Colon (tissue), 2 donors: Measurements from ENCODE around the gene SPPL2A.
"Not testable (repeated sequence)": the region's sequence is repeated elsewhere in the genome, so short reads cannot be mapped to it uniquely, and the experiment has no call there.

ENCODE experiments used
- FAIRE-seq: peaks from 2 replicates; lab custom pipeline; 2012; peaks lifted over from hg19 to GRCh38; lab: Jason Lieb, UNC
- donor health status: control.
- donor health status: control.

SPPL2A gene, protein sequence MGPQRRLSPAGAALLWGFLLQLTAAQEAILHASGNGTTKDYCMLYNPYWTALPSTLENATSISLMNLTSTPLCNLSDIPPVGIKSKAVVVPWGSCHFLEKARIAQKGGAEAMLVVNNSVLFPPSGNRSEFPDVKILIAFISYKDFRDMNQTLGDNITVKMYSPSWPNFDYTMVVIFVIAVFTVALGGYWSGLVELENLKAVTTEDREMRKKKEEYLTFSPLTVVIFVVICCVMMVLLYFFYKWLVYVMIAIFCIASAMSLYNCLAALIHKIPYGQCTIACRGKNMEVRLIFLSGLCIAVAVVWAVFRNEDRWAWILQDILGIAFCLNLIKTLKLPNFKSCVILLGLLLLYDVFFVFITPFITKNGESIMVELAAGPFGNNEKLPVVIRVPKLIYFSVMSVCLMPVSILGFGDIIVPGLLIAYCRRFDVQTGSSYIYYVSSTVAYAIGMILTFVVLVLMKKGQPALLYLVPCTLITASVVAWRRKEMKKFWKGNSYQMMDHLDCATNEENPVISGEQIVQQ

DNA sequence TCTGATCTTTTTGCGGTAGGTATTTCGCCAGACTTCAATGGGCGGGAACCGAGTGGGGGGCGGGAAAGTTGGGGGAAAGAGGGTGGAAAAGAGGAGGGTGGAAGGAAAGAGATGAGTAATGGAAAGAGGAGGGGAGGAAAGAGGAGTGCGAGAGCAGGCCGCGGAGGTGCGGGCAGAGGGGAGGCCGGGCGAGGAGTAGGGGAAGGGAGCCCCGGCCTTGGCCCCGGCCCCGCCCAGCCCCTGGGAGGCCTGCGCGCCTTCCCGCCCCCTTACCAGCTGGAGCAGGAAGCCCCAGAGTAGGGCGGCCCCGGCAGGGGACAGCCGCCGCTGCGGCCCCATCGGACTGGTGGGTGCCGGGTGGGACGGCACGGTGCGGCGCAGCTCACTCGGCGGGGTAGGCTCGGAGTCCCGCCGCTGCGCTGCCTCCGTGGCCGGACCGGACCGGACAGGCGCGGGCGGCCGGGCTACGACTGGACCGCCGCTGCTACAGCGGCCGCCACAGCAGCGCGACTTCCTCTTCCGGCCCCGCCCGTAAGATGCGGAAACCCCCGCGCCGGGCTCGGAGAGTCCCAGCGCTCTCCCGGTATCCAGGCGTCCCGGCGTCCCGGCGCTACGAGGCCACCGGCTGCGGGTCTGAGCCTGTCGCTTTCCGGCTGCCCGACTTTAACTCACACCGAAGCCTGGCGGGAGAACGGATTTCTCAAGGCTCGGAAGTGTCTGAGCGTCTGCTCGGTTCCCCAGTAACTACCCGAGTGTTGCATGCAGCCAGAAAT lies at the start of gene SPPL2A:
Gene SPPL2A, minus strand, starts transcription at position 512 of the 773 bp plus-strand sequence. Its CDS starts 173 bp downstream, at position 339.
- no peak for FAIRE-seq

DNA sequence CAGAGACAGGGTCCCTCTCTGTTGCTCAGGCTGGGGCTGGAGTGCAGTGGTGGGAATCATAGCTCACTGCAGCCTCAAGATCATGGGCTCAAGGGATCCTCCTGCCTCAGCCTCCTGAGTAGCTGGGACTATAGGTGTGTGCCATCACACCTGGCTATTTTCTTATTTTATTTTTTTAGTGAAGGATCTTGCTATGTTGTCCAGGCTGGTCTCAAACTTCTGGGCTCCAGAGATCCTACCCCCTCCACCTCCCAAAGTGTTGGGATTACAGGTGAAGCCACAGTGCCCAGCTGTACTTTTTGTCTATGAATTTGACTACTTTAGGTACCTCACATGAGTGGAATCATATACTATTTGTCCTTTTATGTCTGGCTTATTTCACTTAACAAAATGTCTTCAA lies 49.1 kb upstream of the SPPL2A start:
- FAIRE-seq = no peak

DNA sequence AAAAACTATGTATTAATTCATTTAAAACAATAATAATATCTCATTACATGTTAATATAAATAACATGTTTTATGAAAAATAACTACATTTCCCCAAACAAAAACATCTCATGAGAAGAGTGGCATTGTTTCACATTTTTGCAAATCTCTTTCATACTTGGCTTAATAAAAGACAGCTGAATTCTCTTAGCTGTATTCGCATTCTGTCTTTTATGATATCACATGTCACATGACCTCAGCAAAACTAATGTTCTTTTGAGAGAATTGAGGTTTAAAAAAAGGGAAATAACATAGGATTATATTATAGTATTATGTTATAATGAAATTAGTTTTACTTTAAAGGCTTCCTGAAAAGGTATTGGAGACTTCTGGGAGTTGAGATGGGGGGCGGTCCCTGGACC lies 48.4 kb upstream of the SPPL2A start:
- FAIRE-seq = no peak

DNA sequence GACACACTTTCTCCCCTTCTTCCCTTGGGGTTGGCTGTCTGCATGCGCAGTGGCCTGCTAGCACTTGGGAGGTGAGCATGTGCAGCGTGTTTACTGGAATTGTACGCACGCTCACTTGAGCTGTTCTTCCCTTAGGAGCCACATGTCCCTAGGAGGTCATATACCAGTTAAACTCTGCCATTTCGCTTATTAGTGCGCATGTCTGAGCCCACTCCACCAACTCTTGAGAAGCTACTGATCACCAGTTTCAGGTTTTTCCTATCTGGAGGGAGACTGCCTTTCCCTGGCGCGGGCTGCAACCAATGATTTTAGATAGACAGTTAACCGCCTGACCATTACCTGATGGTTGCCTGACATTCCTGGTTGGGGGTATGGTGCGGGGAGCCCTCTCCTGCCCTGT lies 47.6 kb upstream of the SPPL2A start:
- no peak for FAIRE-seq

DNA sequence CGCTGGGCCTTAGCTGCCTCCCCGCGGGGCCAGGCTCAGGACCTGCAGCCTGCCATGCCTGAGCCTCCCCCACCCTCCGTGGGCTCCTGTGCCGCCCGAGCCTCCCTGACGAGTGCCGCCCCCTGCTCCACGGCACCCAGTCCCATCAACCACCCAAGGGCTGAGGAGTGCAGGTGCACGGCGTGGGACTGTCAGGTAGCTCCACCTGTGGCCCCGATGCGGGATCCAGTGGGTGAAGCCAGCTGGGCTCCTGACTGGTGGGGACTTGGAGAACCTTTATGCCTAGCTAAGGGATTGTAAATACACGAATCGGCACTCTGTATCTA lies 46.6 kb upstream of the SPPL2A start:
- FAIRE-seq = not testable (repeated sequence)

DNA sequence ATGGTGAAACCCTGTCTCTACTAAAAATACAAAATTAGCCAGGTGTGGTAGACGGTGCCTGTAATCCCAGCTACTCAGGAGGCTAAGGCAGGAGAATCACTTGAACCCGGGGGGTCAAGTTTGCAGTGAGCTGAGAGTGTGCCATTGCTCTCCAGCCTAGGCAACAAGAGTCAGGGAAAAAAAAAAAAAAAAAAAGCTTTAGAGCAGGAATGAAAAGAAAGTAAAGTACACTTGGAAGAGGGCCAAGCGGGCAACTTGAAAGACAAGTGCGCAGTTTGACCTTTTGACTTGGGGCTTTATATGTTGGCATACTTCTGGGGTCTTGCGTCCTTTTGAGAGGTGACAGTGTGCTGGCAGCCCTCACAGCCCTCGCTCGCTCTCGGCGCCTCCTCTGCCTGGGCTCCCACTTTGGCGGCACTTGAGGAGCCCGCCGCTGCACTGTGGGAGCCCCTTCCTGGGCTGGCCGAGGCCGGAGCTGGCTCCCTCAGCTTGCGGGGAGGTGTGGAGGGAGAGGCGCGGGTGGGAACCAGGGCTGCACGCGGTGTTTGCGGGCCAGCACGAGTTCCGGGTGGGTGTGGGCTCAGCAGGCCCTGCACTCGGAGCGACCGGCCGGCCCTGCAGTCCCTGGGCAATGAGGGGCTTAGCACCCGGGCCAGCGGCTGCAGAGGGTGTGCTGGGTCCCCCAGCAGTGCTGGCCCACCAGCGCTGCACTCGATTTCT lies 46.1 kb upstream of the SPPL2A start:
- not testable (repeated sequence) for FAIRE-seq

DNA sequence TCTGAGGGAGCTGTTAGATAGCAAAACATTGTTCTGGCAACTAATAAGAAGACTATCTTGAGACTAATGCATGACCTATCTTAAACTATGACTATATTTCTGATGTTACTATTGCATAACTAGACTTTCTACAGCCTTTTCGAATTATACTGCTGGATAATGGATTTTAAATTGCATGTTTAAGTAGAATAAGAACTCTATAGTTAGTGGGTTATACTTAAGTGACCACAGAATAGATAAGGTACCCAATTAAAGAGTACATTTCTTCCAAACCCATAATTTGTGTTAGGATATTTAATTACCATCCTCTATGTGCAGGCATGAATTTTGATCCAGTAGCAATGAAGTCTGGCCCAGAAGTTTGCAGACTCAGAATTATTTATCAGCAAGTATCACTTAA lies 44.6 kb upstream of the SPPL2A start:
- no peak for FAIRE-seq

DNA sequence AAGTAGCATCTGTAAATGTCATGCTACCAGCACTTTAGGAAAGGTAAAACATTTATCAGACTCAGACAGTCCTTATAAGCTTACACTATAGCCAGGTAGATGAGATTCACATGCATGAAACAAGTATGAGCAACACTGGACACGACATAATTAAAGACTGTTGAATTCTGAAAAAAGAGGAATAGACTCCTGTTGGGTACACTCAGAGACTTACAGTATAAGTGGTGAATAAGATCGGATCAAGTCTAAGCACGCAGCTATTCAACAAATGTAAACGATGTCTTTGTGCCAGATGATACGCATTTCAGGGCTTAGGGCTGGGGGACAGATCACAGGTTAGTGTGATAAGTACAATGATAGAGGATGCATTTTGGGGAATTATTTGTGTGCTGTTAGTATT lies 43.2 kb upstream of the SPPL2A start:
- no peak for FAIRE-seq

DNA sequence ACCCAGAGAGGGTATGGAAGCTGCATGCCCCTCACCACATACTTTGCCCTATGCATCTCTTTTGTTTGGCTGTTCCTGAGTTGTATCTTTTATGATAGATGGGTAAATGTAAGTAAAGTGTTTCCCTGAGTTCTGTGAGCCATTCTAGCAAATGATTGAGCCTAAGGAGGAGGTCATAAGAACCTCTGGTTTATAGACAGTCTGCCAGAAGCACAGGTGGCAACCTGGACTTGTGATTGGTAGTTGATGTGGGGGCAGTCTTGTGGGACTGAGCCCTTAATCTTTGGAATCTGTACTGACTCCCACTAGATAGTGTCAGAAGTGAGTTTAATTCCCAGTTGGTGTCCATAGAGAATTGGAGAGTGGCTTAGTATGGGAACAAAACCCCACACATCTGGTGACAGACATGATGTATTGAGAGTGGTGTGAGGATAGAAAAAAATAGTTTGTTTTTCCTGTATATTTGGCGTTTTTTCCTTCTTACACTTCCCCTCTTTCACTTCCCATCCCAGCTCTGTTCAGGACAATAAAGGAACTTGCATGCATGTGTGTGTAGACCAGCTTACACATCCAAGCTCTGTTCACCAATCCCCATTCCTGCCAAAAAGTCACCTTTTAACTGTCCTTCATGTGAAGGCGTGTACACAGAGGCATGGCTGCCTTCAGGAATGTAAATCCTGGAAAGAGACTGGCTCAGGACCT lies 38.1 kb upstream of the SPPL2A start:
- FAIRE-seq = no peak

DNA sequence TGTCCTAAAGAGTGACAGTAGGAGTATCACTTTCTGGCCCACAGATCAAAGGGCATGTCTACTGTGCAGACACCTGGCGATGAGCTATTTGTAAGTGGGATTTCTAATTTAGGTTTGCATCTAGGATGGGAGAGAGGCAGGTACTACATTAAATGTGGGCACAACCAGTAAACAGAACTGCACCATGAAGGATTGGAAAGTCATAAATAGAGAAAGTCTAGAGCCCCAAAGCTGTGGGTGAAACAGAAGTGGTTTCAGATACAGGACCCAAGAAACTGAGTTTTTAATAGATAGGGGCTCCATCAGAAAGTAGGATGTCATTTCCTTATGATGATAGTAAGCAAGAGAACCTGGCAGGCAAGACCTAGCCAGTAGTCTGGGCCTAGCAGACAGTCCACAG lies 35.2 kb upstream of the SPPL2A start:
- no peak for FAIRE-seq

DNA sequence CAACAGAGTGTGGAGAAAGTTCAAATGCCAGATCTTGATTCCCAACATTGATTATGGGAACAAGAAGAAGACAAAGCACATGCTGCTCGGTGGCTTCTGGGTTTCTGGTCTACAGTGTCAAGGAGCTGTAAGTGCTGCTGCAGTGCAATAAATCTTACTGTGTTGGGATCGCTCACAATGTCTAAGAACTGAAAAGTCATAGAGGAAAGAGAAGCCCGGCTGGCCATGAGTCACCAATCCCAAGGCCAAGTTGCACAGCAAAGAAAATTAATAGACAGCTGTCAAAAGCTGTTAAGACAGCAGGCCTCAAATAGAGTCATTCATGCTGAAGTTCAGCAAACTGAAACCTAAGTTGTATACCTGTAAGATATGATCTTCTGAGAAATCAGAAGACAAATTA lies 33.2 kb upstream of the SPPL2A start:
- FAIRE-seq = no peak

DNA sequence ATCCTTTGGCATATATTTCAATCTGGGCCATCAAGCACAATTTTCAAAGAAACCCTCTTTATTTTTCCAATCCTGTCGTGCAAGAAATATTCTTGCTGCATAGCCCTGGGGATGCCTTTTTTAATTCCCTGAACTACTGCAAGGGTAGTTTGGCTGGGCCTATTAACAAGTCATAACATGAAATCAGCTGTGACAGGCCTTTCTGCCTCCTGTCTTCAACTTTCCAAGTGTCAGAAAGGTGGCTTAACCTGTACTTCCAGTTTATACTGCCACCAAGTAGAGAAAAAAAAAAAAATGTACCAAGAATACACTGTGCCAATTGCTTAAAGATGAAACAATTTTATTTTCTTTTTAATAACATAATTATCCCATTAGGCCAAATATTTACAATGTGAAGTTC lies 32.4 kb upstream of the SPPL2A start:
- FAIRE-seq = peak; percentile 36

DNA sequence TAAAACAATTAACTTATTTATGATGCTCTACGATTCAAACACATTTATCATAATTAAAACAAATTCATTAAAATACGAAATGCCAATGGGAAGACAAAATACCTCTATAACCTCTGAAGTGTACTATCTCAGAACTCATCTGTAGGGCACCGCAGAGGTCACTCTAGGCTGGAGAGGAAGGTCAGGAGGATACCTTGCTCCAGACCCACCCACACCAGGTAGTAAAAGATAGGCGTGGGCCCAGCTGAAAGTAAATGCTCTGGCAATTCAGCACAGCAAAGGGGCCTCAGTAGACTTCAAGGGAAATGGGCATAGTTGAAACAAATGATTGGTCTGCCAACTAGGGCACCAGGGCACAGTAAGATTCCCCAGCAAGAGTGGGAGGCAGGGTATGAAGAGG lies 26.0 kb upstream of the SPPL2A start:
- FAIRE-seq = no peak

DNA sequence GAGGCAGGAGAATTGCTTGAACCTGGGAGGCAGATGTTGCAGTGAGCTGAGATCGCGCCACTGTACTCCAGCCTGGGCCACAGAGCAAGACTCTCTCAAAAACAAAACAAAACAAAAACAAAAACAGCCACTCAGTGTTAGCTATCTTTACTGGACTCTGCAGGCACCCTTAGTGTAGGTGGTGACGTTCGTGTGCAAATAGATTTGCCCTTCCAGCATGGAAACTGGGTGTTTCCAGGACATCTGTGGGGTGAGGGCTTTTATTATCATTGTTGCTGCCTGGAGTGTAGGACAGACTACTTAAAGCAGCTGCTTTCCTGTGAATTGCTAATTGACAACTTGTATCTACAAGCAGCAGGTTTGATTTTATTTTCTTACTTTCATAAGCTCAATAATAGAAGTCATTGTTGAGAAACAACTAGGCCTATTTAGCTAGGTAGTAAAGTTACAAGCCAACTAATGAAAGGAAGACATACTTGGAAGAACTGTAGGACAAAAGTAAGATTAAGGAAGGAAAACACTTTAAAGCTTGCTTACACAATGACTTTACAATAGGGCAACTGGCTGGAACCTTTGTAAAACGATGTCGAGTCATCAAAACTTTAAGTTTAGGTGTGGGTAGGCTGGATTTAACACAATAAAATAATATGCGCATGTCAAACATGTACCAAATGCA lies 25.4 kb upstream of the SPPL2A start:
- peak; percentile 73 for FAIRE-seq

DNA sequence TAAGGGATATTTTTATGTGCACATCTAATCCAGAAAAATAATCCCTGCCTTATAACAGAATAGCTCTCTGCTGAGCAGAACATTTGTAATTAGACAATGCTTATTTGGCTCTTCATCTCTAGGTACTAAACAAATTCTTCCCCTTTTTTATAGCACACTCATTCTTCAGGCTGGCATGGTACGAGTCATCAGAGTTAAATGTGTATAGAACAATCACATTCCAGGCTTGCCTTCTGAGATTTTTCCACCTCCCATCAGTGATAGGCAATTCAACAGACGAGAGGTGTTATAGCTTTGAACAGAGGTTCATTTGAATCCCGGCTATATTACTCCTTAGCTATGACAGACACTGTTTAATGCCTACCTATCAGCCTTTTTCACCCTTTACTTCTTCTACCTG lies 21.4 kb upstream of the SPPL2A start:
- FAIRE-seq = no peak

DNA sequence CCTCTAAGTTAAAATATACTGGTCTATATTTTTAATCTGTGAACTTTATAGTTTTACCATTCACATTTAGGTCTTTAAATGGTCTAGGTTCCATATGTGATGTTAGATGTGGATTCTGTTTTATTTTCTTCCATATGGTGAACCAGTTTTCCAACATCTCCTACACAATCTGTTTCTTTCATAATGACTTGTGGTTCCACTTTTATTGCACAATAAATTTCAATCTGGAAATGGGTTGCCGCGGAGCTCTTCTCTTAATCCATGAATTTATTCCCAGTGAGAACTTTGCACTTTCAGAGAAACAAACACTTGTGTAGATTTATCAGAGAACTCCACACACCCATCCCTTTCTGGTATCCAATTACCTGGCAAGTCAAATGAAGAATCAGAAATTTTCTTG lies 20.9 kb upstream of the SPPL2A start:
- no peak for FAIRE-seq

DNA sequence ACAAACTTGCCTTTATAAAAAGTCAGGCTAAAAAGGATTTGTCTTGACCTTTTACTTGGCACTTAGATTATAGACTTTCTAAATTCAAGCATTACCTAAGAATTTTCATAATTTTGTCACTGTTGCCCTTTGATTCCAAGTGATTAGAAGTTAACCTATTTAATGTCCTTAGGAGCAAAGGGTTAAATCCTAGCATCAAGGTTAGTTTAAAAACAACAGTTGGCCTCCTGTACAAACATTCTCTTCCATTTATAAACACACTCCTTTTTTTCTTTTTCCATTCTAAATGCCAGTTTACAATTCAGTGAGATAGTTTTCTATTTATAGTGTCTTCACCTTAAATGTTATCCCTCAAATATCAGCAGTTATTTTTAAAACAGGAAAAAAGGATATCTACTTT lies 18.4 kb upstream of the SPPL2A start:
- FAIRE-seq = no peak

DNA sequence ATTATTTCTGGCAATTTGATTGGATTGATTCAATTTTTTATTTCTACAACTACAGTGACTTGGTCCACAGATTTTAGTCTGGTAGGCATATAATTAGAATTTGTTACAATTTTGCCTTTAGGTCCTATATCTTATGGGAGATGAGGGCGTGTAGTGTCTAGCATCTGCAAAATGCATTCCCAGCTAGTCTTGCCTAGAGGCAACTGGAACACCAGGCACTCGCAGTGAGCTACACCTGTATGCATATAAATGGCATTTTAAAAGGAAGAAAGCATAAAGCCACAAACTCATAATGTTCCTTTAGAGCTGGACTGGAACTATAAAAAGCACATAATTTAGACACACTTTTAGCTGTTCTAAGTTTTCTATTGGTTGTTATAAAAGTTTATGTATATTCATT lies 17.9 kb upstream of the SPPL2A start:
- FAIRE-seq = no peak

DNA sequence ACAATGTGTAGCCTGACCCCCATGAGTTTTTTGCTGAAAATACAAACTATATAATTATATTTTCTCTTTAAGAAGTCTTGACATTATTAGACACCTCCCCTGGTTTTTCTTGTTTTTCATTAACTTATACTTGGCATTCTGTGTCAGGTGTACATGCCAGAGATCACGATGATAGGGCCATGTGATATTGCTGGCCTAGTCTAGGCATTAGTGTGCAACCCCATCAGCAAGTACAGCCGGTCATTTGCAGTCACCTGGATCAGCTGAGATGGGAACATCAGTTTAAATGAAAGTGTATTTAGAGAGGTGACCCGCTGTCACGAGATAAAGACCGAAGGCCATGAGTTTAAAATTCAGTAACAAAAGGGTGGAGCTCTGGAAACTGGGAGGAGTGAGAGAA lies 12.6 kb upstream of the SPPL2A start:
- no peak for FAIRE-seq

DNA sequence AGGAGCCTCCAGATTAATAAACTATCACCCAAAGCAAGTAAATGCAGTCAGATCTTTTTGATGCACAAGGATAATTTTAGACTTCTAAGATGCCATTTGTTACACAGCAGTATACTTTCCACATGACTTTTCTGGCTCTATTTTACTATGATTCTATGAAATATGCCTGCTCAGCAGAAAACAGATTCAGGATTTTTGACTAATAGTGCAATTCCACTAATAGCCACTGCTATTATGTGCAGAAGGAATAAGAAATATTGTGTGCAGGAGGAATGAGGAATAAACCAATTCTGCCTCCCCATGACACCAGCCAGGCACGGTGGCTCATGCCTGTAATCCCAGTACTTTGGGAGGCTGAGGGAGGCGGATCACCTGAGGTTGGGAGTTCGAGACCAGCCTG lies 11.5 kb upstream of the SPPL2A start:
- no peak for FAIRE-seq

DNA sequence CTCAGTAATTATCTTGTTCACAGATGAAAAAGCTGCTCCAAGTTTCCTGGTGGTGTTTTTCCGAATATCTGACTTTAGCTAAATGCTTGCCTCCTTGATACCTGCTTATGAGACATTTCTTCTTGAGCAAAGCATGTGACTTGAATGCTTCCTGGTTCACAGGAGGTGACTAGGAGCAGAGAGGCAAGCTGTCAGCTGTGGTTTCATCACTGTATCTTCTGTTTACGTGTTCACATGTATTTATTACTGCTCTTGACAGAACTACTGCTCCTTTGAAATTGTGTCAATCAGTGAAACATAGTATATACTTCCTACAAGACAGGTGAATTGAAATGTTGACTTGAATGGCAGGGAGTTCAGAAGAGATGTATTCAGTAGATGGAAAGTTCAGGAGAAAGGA lies 8.9 kb upstream of the SPPL2A start:
- FAIRE-seq = no peak

DNA sequence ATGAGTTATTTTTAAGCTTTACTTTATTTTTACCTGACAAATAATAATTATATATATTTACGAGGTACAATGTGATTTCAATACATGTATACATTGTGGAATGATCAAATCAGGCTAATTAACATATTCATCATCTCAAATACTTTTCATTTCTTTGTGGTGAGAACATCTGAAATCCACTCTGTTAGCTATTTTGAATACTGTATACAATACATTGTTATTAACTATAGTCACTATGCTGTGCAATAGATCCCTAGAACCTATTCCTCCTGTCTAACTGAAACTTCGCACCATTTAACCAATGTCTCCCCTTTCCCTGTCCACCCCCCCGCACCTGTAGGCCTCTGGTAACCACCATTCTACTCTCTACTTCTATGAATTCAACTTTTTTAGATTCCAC lies 7.9 kb upstream of the SPPL2A start:
- FAIRE-seq = peak; percentile 21
